A549 treated with RU486 at 1 μM for 4 hours (cell line): ENCODE measurements around the gene OR1N2. TPM values are rescaled to one million over a fixed set of nuclear protein-coding genes. Genes with fewer than 3 reads are reported as not detected.

Experiments
- total RNA-seq: library from RNA; stranded (reverse); fragments of 200-300 nt; extraction: Qiagen RNA extraction; gene quantifications from 5 replicates; pipeline ENCODE4 v1.2.3, GENCODE V29; 2022; ENCODE audit warnings: low read depth

Gene OR1N2, protein sequence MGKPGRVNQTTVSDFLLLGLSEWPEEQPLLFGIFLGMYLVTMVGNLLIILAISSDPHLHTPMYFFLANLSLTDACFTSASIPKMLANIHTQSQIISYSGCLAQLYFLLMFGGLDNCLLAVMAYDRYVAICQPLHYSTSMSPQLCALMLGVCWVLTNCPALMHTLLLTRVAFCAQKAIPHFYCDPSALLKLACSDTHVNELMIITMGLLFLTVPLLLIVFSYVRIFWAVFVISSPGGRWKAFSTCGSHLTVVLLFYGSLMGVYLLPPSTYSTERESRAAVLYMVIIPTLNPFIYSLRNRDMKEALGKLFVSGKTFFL
- total RNA-seq = not detected in 5 replicates

DNA sequence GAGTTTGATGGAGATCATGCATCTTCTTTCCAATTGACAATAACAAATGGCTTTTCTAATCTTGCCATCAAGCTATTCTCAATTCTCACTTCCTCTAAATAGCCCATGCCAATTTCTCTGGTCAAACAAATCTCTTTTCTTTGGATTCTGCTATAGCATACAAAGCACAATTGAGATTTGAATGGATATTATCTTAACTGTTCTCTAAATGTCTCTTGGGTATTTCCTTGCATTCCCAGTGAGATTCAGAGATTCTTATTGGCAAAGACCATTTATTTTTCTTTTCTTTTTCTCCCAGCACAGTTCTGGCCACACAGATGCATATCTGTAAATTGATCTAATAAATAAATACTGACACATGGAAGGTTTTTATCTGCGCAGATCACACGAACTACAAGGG lies at the start of gene OR1N2:
Gene OR1N2, plus strand, starts transcription at position 301 of the 400 bp plus-strand sequence. CDS start 100 bp downstream, outside the sequence.

DNA sequence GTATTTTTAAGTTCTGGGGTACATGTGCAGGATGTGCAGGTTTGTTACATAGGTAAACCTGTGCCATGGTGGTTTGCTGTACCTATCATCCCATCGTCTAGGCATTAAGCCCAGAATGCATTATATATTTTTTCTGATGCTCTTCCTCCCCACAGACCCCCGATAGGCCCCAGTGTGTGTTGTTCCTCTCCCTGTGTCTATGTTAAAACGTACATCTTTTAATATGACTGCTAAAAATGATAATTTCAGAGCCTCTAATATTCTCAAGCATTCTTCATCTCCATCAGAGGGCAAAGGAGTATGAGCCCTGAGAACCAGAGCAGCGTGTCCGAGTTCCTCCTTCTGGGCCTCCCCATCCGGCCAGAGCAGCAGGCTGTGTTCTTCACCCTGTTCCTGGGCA lies 42.4 kb upstream of the OR1N2 start, which contains the start of gene OR1J2:
Gene OR1J2, plus strand, starts transcription at position 301 of the 400 bp plus-strand sequence. Its CDS starts 0 bp downstream, at position 301.

DNA sequence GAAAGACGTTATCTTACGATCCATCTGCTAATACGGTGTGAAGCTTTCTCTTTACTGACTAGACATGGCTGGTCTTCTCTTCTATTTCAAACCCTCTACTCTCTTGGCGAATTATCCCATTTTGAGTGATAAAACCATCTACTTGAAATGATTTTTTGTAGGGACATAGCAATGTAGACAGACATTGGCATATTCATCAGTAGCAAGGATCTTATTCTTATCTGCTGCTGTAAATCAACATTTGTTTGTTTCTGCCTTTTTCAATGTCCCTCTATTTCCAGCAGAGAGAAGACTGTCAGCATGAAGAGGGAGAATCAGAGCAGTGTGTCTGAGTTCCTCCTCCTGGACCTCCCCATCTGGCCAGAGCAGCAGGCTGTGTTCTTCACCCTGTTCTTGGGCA lies 34.1 kb upstream of the OR1N2 start, which contains the start of gene OR1J4:
Gene OR1J4, plus strand, starts transcription at position 301 of the 400 bp plus-strand sequence. Its CDS starts 0 bp downstream, at position 301.

DNA sequence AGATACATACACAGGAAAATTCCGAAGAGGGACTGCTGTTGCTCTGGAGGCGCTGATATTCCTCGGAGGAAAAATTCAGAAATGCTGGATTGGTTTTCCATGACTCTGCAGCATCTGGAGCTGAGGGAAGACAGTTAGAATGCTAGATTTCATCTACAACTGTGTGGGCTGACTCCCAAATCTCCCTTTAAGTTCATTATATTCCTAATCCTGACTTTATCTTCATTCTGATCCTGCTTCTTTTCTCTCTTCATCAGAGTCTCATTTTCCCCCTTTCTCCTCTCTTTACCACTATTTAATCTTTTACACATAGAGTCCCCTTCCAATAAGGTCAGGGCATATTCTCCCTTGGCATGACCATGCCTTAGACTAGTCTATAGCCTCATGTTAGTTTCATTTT lies 25.7 kb upstream of the OR1N2 start, which contains the start of gene OR1N1:
Gene OR1N1, minus strand, starts transcription at position 101 of the 400 bp plus-strand sequence. Its CDS starts 0 bp downstream, at position 101.

GRCh38 chr9:122583284-122583683 lies 30.4 kb downstream of the OR1N2 start, which contains the start of gene OR1L8:
Gene OR1L8, minus strand, starts transcription at chr9:122583384. Its CDS starts 14,907 bp downstream, at chr9:122568477.

Other genes starting within 250 kb of the OR1N2 start
- gene PTGS1, start 182.1 kb upstream of the OR1N2 start, total RNA-seq = 0.96 to 1.5 TPM (median 1.3 TPM) in 5 replicates
- not detected in 5 replicates for gene OR1J1, start 75.2 kb upstream of the OR1N2 start, total RNA-seq
- gene OR1J2, start 42.3 kb upstream of the OR1N2 start, total RNA-seq = not detected in 5 replicates
- gene OR1J4, start 34.0 kb upstream of the OR1N2 start, total RNA-seq = not detected in 5 replicates
- gene OR1N1, start 25.8 kb upstream of the OR1N2 start, total RNA-seq = not detected in 5 replicates
- gene OR1L8, start 30.3 kb downstream of the OR1N2 start, total RNA-seq = not detected in 5 replicates
- gene OR1Q1, start 61.6 kb downstream of the OR1N2 start, total RNA-seq = not detected in 5 replicates
- gene OR1B1, start 104.5 kb downstream of the OR1N2 start, total RNA-seq = not detected in 5 replicates
- gene OR1L1, start 108.6 kb downstream of the OR1N2 start, total RNA-seq = not detected in 5 replicates
- not detected in 5 replicates for gene OR1L3, start 122.0 kb downstream of the OR1N2 start, total RNA-seq
- not detected in 5 replicates for gene OR1L4, start 170.9 kb downstream of the OR1N2 start, total RNA-seq
- gene OR1L6, start 189.2 kb downstream of the OR1N2 start, total RNA-seq = not detected in 5 replicates
- gene OR5C1, start 235.8 kb downstream of the OR1N2 start, total RNA-seq = not detected in 5 replicates
- gene OR1K1, start 247.0 kb downstream of the OR1N2 start, total RNA-seq = not detected in 5 replicates